CD4-positive, alpha-beta T cell treated with Interleukin-12 subunit alpha and Interleukin-12 subunit beta, for 1 hour (primary cell): ENCODE results near the gene MPRIP.
"Not testable (repeated sequence)": the region's sequence is repeated elsewhere in the genome, so short reads cannot be mapped to it uniquely, and the experiment has no call there.

Experiments
- DNase-seq: peaks from one replicate; pipeline ENCODE4 v3.0.0-alpha.2; 2020

The MPRIP gene

DNA sequence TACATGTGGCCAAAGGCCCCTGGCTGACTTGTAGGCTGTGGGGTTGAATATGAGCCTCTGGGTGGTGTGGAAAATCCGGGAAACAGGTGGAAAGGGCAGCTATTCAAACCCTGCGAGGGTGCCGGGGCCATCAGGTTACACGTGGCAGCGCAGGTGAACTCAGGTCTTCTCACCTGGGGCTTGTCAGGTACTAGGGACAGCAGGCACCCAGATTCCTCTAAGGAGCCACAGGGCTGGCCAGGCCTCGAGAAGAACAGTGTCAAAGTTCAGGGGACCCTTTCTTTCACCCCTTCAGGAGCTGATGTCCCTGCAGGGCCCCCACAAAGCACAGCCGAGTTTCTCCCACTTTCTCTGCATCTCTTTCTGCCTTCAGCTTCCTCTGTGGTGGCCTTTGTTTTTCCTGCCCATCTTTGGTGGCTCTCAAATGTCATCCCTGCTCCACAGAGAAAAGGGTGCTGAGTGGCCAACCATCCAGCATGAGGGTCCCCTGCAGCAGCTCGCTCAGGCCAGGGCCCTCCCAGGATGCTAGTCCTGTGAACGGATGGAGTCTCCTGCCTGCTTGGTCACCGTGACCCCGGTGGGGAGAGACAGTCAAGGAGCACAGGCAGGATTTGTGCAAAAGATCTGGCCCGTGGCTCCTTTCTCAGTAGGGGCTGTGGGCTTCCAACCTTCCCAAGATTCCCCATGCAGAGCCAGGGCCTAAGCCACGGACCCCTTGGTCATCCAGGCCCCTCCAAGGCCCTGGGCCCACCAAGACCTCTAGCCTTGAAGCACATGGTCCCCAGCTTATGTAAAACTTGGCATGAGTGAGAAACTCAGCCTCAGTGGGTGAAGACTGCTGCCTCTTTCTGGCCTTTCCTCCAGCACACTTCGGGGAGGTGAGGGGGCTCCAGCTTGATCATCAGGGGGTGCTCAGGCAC is 28.2 kb upstream of the MPRIP start:
- not testable (repeated sequence) for DNase-seq

DNA sequence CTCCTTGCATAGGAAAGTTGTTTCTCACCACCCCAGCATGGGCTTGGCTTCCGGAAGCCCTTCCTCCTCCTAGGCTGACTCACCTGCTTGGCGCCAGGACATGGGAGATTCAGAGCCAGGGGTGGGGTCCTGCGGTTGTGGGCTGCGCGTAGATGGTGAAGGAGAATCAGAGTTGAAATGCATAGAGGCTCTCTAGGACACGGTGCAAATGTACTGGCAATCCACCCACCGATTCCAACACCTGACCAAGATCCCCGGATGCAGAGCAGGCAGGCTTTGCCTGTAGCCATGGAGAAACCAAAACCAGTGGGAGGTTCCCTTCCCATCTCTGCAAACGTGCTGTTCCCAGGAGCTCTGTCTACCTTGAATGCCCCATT is 27.5 kb upstream of the MPRIP start:
- DNase-seq: not testable (repeated sequence)

- DNase-seq: no peak
Measured at GRCh38 chr17:17015230-17015629, 27.0 kb upstream of the MPRIP start.

DNA sequence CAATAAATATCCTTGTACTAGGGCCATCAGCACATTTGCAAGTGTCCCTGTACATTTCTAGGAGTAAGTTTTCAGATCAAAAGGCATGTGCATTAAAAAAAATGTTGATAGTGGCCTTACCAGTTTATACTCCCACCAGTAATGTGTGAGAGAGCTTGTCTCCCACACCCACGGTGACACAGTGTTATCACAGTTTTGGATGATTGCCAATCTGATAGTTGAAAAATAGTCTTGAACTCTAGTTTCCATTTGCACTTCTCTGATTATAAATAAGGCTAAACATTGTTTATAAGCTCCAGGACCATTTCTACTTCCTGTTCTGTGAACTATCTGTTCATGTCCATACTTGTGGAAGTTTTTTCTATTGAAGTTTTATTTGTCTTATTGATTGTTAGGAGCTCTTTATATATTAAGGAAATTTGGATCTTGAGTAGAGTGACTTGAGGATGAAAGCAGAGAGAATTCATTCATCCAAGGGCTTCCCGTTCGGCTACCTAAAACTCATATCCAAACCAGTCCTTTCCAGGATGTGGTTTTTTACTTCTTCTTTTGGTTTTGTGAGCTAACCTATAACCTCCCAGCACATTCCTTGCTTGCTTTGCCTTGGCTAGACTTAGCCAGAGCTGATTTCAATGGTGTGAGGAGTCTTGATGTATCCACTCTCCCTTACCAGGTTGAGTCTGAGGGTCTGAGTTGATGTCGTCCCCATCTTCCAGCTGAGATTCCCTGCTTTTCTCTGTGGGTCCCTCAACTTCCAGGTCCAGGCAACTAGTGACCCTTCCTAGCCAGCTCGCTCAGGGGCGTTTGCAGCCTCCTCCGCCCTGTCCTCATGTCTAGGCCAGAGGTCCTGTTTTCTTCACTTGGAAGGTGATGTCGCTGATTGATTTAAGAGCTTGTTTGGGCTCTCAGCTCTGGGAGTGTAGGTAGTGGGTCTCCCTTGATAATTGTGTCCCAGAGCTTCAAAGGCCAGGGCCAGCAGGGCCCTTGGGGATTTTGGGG is 25.8 kb upstream of the MPRIP start:
- peak; percentile 35 for DNase-seq

GRCh38 chr17:17017343-17018014 is 24.8 kb upstream of the MPRIP start:
- no peak for DNase-seq

DNA sequence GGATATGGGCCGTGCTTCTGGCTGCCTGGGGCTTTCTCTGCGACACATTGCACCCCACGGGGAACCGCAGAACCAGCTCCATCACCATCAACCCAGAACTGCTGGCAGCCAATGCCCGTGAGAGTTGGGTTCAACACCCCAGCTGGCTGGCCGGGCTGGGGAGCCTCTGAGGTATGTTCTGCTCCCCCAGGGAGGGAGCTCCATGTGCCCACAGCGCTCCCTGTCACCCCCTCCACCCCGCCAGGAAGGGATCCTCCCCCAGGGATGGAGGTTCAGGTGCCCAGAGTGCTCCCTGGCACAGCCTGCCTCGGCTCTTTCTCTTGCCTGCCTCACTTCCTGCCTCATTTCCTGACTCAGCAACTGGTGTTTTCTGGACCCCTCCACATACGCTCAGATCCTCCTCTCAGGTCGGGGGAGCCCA is 24.2 kb upstream of the MPRIP start:
- no peak for DNase-seq

GRCh38 chr17:17018612-17019429 is 23.4 kb upstream of the MPRIP start:
- DNase-seq: no peak

- DNase-seq: no peak
Measured at GRCh38 chr17:17019430-17019762, 22.9 kb upstream of the MPRIP start.

DNA sequence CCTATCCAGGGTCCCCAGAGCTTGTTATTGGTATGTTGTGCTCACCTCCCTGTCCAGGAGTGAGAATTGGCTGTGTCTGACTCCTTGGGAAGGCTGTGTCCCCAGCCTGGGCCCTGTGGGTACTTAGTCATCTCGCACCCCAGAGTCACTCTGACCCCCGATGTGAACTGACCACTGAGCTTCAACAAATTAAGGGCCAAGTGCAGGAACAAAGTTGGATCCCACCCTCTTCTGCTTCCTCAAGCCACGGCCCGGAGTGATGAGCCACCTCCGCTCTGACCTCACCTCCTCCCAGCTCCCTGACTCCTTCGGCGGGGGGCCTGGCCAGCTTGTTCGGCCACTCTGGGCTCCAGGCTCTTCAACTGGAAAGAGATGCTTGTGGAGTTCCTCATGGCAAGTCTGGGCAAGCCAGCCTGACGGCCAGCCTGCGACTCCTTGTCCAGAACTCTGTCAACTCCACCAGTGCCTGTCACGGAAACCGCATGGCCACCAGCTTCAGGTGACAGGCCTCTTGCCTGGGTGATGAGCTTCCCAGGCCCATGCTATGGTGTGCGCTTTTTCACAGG is 22.3 kb upstream of the MPRIP start:
- no peak for DNase-seq

DNA sequence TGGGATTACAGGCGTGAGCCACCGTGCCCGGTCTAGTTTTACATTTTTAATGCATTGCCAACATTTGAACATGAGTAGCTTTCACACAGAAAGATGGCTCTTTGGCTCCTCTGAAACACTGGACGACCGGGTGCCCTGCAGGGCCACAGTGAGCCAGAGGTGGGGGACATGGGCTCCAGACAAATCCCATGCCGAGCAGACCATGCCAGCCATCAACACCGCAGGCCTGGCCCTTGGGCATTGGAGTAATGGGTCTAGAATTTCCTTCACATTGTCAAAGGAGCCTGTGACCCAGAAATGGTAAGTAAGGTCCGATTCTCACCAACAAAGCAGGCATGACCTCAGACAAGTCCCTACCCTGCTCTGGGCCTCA is 21.4 kb upstream of the MPRIP start:
- DNase-seq: no peak

GRCh38 chr17:17021194-17021863 is 20.9 kb upstream of the MPRIP start:
- DNase-seq: no peak

GRCh38 chr17:17022011-17022410 is 20.2 kb upstream of the MPRIP start:
- no peak for DNase-seq

DNA sequence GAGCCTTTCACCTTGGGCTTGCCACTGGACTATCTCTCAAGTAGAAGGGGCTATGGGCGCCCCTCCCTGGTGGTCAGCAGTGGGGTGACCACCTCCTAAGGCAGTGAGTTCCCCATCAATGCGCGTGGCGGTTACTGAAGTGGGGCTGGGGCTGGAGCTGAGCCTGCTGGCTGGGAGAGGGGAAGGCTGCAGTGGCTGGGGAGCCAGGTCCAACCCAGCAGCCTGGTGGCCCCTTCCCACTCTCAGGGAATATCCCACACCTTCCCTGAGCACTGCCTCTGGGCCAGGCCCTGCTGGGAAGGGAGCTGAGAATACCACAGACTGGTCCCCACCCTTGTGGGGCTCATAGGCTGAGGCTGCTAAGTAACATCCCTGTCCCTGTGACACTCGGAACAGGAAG is 19.8 kb upstream of the MPRIP start:
- no peak for DNase-seq

DNA sequence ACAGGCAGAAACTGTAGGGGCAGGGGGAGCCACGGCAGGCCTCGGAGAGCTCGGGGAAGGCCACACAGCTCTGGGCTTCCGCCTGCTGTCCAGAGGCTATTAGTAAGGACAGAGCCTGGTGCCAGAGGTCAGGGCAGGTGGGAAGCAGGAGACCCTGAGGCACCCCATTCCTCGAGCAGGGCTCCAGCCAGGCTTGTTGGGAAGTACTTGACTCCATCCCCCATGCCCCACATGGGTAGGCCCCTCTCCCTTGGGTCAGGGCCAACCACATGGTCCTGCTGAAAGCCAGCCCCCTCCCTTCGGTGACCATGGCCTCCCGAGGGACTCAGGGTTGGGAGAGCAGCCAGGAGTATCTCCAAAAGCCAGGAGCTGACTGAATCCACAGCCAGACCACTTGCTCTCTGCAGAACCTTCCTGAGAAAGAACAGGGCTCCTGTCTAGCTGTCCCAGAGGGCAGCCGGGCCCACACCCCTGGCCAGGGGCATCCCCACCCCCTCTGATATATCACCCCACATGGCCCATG is 17.4 kb upstream of the MPRIP start:
- no peak for DNase-seq

- DNase-seq: no peak
Measured at GRCh38 chr17:17025621-17026020, 16.6 kb upstream of the MPRIP start.

DNA sequence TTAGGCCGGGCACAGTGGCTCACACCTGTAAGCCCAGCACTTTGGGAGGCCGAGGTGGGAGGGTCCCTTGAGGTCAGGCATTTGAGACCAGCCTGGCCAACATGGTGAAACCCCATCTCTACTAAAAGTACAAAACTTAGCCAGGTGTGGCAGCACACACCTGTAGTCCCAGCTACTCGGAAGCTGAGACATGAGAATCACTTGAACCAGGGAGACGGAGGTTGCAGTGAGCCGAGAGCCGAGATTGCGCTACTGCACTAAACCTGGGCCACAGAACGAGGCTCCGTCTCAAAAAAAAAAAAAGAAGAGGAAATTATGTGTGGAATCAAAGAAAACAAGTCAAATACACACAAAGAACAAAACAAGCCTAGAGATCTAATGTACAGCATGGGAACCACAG is 16.1 kb upstream of the MPRIP start:
- no peak for DNase-seq

GRCh38 chr17:17027442-17028058 is 14.7 kb upstream of the MPRIP start:
- DNase-seq: no peak

GRCh38 chr17:17028059-17028877 is 14.0 kb upstream of the MPRIP start:
- DNase-seq: no peak

GRCh38 chr17:17028878-17029535 is 13.2 kb upstream of the MPRIP start:
- DNase-seq: no peak
